Stimulated activated CD8-positive, alpha-beta memory T cell treated with anti-CD3 and anti-CD28 coated beads, Interleukin-7, amount 100 ng/mL, for 1 hour (primary cell): ENCODE data around the gene CPSF4L.
"Not testable (repeated sequence)": the region's sequence is repeated elsewhere in the genome, so short reads cannot be mapped to it uniquely, and the experiment has no call there.

Source experiments
- DNase-seq, 2 donors: peaks; one replicate each; pipeline ENCODE4 v3.0.0-alpha.2; 2020; ENCODE audit warnings: low read depth in 2 of 2

The CPSF4L gene

GRCh38 chr17:73268582-73269328, 7.1 kb upstream of the CPSF4L start:
- no peak for DNase-seq

GRCh38 chr17:73267648-73268537, 6.2 kb upstream of the CPSF4L start:
- DNase-seq = no peak

- DNase-seq = no peak
Measured at GRCh38 chr17:73266796-73267195, 5.1 kb upstream of the CPSF4L start.

GRCh38 chr17:73265646-73266640, 4.3 kb upstream of the CPSF4L start:
- no peak for DNase-seq

- not testable (repeated sequence) for DNase-seq
Measured at GRCh38 chr17:73264448-73264847, 2.8 kb upstream of the CPSF4L start.

- no peak for DNase-seq
Measured at GRCh38 chr17:73262676-73263642, 1.3 kb upstream of the CPSF4L start.

GRCh38 chr17:73261952-73262675, 434 bp upstream of the CPSF4L start:
- no peak for DNase-seq

- no peak for DNase-seq
Measured at GRCh38 chr17:73257516-73257915, 4.2 kb downstream of the CPSF4L start.

- no peak for DNase-seq
Measured at GRCh38 chr17:73256220-73256619, 5.5 kb downstream of the CPSF4L start.

GRCh38 chr17:73255671-73256181, 6.0 kb downstream of the CPSF4L start:
- peak; percentile 21 to 23 for DNase-seq

- DNase-seq = no peak
Measured at GRCh38 chr17:73251871-73252270, 9.8 kb downstream of the CPSF4L start.

- DNase-seq = no peak
Measured at GRCh38 chr17:73250851-73251640, 10.6 kb downstream of the CPSF4L start.

GRCh38 chr17:73249700-73250099, 12.0 kb downstream of the CPSF4L start:
- DNase-seq = no peak

GRCh38 chr17:73248532-73248931, 13.1 kb downstream of the CPSF4L start:
- no peak for DNase-seq

GRCh38 chr17:73247726-73248125, 14.0 kb downstream of the CPSF4L start:
- DNase-seq = no peak

- DNase-seq = no peak
Measured at GRCh38 chr17:73240561-73240960, 21.1 kb downstream of the CPSF4L start.

- no peak for DNase-seq
Measured at GRCh38 chr17:73237714-73238113, 24.0 kb downstream of the CPSF4L start.

GRCh38 chr17:73234736-73235135, 26.9 kb downstream of the CPSF4L start:
- no peak for DNase-seq
